Peyer's patch (tissue), 4 donors: ENCODE results near the gene TAPBPL. TPM values are rescaled to one million over a fixed set of nuclear protein-coding genes. Genes with fewer than 3 reads are reported as not detected.

ENCODE experiments used
- DNase-seq, 3 donors: peaks; one replicate each; pipeline ENCODE4 v3.0.0-alpha.2; 2017 to 2019
- H3K27ac ChIP-seq, 4 donors: fragments of 200-600 bp; sonication (generic); one replicate each; pipeline ENCODE4 v1.5.1; 2016 to 2019
- H3K27me3 ChIP-seq, 2 donors: fragments of 200-600 bp; sonication (generic); one replicate each; pipeline ENCODE4 v1.5.1; 2019
- H3K36me3 ChIP-seq, 3 donors: fragments of 200-600 bp; sonication (generic); one replicate each; pipeline ENCODE4 v1.5.1; 2016 to 2019
- H3K4me1 ChIP-seq, 4 donors: fragments of 200-600 bp; sonication (generic); one replicate each; pipeline ENCODE4 v1.5.1; 2016 to 2019
- H3K4me3 ChIP-seq, 4 donors: fragments of 200-600 bp; sonication (generic); 1 replicate in 3 of 4; 2 replicates in 1 of 4; pipeline ENCODE4 v1.5.1; 2016 to 2019; ENCODE audit warnings: mild to moderate bottlenecking in 1 of 4
- H3K9me3 ChIP-seq, 4 donors: fragments of 200-600 bp; sonication (generic); one replicate each; pipeline ENCODE4 v1.5.1; 2016 to 2019; ENCODE audit warnings: mild to moderate bottlenecking in 1 of 4
- POLR2A ChIP-seq, 2 donors: fragments of 450-650 bp; IDR thresholded peaks; one replicate each; pipeline ENCODE4 v1.5.1; 2017; ENCODE audit warnings: antibody characterized with exemption in 2 of 2, mild to moderate bottlenecking in 2 of 2, moderate library complexity in 2 of 2
- total RNA-seq, 4 donors: library from RNA; depleted of rRNA; stranded (reverse); fragments of >200 nt; gene quantifications; one replicate each; pipeline ENCODE4 v1.1.0, GENCODE V29; 2016
- TF ChIP-seq, protein P1 (sequence below), 6 experiments: fragments of 450-650 bp in 4 of 6; fragments of 200-600 bp in 2 of 6; sonication (generic) in 1 of 6; IDR thresholded peaks; one replicate each; pipeline ENCODE4 v1.5.1; 2017 to 2019; ENCODE audit warnings: antibody characterized with exemption in 6 of 6, mild to moderate bottlenecking in 3 of 6, moderate library complexity in 1 of 6

Gene TAPBPL
- total RNA-seq, 4 donors from 2014 or later, result 44.6 to 124 (median 95.5) TPM

DNA sequence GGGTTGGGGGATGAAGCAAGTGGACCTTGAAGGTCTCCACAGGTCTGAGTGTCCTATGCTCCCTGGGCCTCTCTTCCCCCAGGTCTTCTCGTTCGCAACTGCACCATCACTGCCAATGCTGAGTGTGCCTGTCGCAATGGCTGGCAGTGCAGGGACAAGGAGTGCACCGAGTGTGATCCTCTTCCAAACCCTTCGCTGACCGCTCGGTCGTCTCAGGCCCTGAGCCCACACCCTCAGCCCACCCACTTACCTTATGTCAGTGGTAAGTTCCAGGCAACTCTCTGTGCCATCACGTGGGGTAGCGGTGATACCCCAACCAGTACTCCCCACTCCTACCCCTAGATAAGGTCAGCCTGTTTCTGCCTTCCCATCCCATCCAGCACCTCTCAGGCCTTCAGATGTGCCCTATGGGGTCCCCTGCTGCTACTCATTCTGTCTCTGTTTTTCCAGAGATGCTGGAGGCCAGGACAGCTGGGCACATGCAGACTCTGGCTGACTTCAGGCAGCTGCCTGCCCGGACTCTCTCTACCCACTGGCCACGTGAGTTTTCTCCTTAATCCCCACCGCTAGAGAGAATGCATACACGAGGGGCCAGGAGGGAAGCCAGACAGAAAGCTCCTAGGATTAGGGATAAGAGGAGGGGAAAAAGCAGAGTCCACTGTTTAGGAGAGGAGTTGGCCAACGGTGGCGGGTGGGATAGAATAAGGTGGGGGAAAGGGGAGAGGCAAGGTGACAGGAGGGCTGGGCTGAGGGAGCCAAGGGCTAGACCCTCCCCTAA lies 1.6 kb upstream of the TAPBPL start:
- TF ChIP-seq, protein P1, sequence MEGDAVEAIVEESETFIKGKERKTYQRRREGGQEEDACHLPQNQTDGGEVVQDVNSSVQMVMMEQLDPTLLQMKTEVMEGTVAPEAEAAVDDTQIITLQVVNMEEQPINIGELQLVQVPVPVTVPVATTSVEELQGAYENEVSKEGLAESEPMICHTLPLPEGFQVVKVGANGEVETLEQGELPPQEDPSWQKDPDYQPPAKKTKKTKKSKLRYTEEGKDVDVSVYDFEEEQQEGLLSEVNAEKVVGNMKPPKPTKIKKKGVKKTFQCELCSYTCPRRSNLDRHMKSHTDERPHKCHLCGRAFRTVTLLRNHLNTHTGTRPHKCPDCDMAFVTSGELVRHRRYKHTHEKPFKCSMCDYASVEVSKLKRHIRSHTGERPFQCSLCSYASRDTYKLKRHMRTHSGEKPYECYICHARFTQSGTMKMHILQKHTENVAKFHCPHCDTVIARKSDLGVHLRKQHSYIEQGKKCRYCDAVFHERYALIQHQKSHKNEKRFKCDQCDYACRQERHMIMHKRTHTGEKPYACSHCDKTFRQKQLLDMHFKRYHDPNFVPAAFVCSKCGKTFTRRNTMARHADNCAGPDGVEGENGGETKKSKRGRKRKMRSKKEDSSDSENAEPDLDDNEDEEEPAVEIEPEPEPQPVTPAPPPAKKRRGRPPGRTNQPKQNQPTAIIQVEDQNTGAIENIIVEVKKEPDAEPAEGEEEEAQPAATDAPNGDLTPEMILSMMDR (IDR thresholded peaks at IDR 0.05), result no peak
- no peak for TF ChIP-seq POLR2A (IDR thresholded peaks at IDR 0.05)
- H3K4me3 ChIP-seq, result peak overlapping the region in 2 of 4 donors; percentile 74 to 79
- peak overlapping the region; percentile 89 to 98 (median 94) for H3K27ac ChIP-seq
- peak in 2 of 3 donors; percentile 17 to 42 for DNase-seq
- peaks cover 0 to 38% (median 0%) of the 10 kb centered on the region in 3 donors for H3K36me3 ChIP-seq
- no peaks in the 10 kb centered on the region for H3K27me3 ChIP-seq
- H3K4me1 ChIP-seq, result peaks cover 0 to 24% (median 15%) of the 10 kb centered on the region in 4 donors
- no peaks in the 10 kb centered on the region for H3K9me3 ChIP-seq

DNA sequence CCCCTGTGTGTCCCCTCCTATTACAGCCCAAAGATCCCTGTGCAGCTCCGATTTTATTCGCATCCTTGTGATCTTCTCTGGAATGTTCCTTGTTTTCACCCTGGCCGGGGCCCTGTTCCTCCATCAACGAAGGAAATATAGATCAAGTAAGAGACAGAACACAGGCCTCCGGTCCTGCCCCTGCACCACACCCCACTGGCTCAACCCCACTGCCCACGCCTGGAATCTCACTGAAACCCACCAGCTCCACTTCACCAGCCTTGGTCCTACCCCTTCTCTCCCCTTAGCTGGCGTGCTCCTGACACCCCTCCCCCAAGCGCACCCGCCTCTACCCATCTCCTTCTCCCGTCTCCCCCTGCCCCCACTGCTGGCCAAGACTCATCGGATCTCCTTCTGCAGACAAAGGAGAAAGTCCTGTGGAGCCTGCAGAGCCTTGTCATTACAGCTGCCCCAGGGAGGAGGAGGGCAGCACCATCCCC lies 934 bp upstream of the TAPBPL start:
- peak in 1 of 3 donors; percentile 45 for DNase-seq
- no peaks in the 10 kb centered on the region for H3K9me3 ChIP-seq
- TF ChIP-seq, protein P1 (IDR thresholded peaks at IDR 0.05), result no peak
- no peak for TF ChIP-seq POLR2A (IDR thresholded peaks at IDR 0.05)

DNA sequence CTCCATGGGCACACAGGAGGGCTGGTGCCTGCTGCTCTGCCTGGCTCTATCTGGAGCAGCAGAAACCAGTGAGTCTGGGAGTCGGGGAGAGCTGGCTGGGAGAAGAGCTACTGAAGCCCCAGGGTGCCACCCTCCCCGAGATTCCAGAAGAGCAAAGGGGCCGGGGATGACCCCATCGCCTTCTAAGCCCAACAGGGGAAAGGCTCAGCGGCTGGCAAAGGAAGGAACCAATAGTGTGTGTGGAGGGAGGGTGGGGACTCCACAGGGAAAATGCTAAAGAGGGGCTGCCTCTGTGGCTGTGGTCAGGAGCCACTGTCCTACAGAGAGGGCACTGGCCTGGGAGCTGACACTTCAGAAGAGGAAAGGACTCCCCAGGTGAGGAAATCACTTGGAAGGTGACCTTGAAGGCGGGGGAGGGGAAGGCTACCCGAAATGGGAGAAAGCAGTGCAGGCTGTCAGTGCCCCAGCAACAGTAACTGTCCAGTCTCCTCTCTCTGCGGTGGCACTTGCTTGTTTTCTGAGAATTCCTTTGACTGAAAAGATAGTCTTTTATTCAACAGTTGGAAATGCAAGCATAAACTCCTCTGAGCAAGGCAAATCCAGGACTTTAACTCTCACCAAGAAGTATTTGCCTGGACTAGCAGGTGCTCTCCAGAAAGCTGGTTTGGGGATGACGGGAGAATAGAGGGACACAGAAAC lies 552 bp downstream of the TAPBPL start:
- peaks cover 0 to 24% (median 15%) of the 10 kb centered on the region in 4 donors for H3K4me1 ChIP-seq
- H3K27me3 ChIP-seq, result no peaks in the 10 kb centered on the region
- H3K9me3 ChIP-seq, result no peaks in the 10 kb centered on the region
- peak overlapping the region; percentile 89 to 98 (median 94) for H3K27ac ChIP-seq
- TF ChIP-seq, protein P1 (IDR thresholded peaks at IDR 0.05), result no peak
- peak; percentile 3 to 21 for TF ChIP-seq POLR2A (IDR thresholded peaks at IDR 0.05)
- H3K36me3 ChIP-seq, result peaks cover 0 to 36% (median 0%) of the 10 kb centered on the region in 3 donors
- peak overlapping the region; percentile 53 to 79 (median 66) for H3K4me3 ChIP-seq
- peak; percentile 41 to 76 (median 70) for DNase-seq

More for the DNA sequence above, 934 bp upstream of the TAPBPL start:
- Histone ChIP-seq H3K4me1 (peaks cover 0 to 24% (median 15%) of the 10 kb centered on the region in 4 donors), H3K36me3 (peaks cover 0 to 39% (median 0%) of the 10 kb centered on the region in 3 donors), H3K27me3 (no peaks in the 10 kb centered on the region), H3K27ac (peak overlapping the region; percentile 89 to 98 (median 94)), H3K4me3 (peak overlapping the region; percentile 53 to 79 (median 66))

DNA sequence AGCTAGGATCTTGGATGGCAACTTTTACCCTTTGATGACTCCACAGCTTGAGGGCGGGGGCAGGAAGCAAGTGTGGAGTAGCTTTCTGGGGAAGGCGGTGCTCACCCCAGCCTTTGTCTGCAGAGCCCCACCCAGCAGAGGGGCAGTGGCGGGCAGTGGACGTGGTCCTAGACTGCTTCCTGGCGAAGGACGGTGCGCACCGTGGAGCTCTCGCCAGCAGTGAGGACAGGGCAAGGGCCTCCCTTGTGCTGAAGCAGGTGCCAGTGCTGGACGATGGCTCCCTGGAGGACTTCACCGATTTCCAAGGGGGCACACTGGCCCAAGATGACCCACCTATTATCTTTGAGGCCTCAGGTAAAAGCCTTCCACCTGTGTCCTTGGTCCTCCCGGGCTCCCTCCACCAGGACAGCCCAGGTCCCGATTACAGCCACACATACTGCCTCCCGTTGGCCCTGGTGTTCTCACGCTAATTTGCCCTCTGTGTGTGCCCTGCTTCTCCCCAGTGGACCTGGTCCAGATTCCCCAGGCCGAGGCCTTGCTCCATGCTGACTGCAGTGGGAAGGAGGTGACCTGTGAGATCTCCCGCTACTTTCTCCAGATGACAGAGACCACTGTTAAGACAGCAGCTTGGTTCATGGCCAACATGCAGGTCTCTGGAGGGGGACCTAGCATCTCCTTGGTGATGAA lies 1.2 kb downstream of the TAPBPL start:
- DNase-seq, result peak; percentile 60 to 79 (median 66)
- H3K9me3 ChIP-seq, result no peaks in the 10 kb centered on the region
- peak overlapping the region; percentile 53 to 79 (median 66) for H3K4me3 ChIP-seq
- H3K36me3 ChIP-seq, result peaks cover 0 to 36% (median 0%) of the 10 kb centered on the region in 3 donors
- H3K27me3 ChIP-seq, result no peaks in the 10 kb centered on the region
- H3K27ac ChIP-seq, result peak overlapping the region; percentile 89 to 98 (median 94)
- peaks cover 0 to 24% (median 15%) of the 10 kb centered on the region in 4 donors for H3K4me1 ChIP-seq
- TF ChIP-seq POLR2A (IDR thresholded peaks at IDR 0.05), result peak in 1 of 2 donors; percentile 0
- TF ChIP-seq, protein P1 (IDR thresholded peaks at IDR 0.05), result no peak
